K562 (cell line): ENCODE measurements around the gene CD300E. TPM values are rescaled to one million over a fixed set of nuclear protein-coding genes. Genes with fewer than 3 reads are reported as not detected.

Source experiments
- ATAC-seq: fragments of 200-7000 bp; cut with Tn5 transposase; 3 replicates; pipeline ENCODE4 v1.9.1; 2020; ENCODE audit warnings: moderate library complexity
- BruUV-seq: library from RNA; stranded (reverse); fragments of 400-500 nt; replicated peaks from 2 replicates; lab custom pipeline; 2021; lab: Mats Ljungman, UMichigan
- CTCF ChIA-PET: fragments of 300-600 bp; formaldehyde crosslinking; extraction: SDS; loops from one replicate; lab custom pipeline; 2021; ENCODE audit warnings: low intra/inter-chr PET ratio; lab: Yijun Ruan, JAX
- POLR2A ChIA-PET: fragments of 300-600, 350-650 bp; sonication (Branson Sonifier 250); formaldehyde crosslinking; extraction: SDS; loops from one replicate; lab custom pipeline; 2021; ENCODE audit warnings: antibody characterized with exemption, inconsistent platforms; lab: Yijun Ruan, JAX
- DNase-seq, 4 experiments: peaks; one replicate each; pipeline versions ENCODE4 v3.0.0 to v3.0.0-alpha.2; 2011 to 2018; ENCODE audit warnings: low spot score in 3 of 4, mixed read lengths in 3 of 4; ENCODE audit errors: extremely low read depth in 1 of 4
- FAIRE-seq: peaks from 2 replicates; lab custom pipeline; 2011; peaks lifted over from hg19 to GRCh38; lab: Jason Lieb, UNC
- H2AFZ ChIP-seq: 2 replicates; pipeline ENCODE4 v1.6.0; 2011; ENCODE audit warnings: low read depth, low read length, control low read depth, inconsistent platforms
- H3K27ac ChIP-seq: fragments of 200-600 bp; 3 replicates; pipeline ENCODE4 v1.8.0; 2011; ENCODE audit warnings: low read depth, mild to moderate bottlenecking, control low read depth, inconsistent platforms, low read length, moderate library complexity, mixed read lengths; ENCODE audit errors: extremely low read depth
- H3K27me3 ChIP-seq, 2 experiments: fragments of 300-600 bp in 1 of 2; 2 replicates in 1 of 2; 3 replicates in 1 of 2; pipeline versions ENCODE4 v1.6.0 to v1.8.0; 2011; ENCODE audit warnings: inconsistent platforms in 2 of 2, low read length in 2 of 2, mild to moderate bottlenecking in 1 of 2, mixed read lengths in 1 of 2, moderate library complexity in 1 of 2; ENCODE audit not compliant: control insufficient read depth in 2 of 2, insufficient read depth in 2 of 2
- H3K36me3 ChIP-seq: fragments of 300-600 bp; 3 replicates; pipeline ENCODE4 v1.8.0; 2011; ENCODE audit warnings: mild to moderate bottlenecking, low read length, inconsistent platforms; ENCODE audit not compliant: control insufficient read depth, insufficient read depth
- H3K4me1 ChIP-seq, 2 experiments: fragments of 200-600 bp in 1 of 2; replicated peaks in 1 of 2; 2 replicates in 1 of 2; 3 replicates in 1 of 2; pipeline versions ENCODE4 v1.5.1 to v1.8.0; 2011; ENCODE audit warnings: inconsistent platforms in 2 of 2, low read length in 2 of 2, mild to moderate bottlenecking in 1 of 2, mixed read lengths in 1 of 2, moderate library complexity in 1 of 2; ENCODE audit not compliant: control insufficient read depth in 2 of 2, insufficient read depth in 2 of 2
- H3K4me2 ChIP-seq: 2 replicates; pipeline ENCODE4 v1.6.1; 2011; ENCODE audit warnings: low read length, control low read depth, inconsistent platforms, mixed read lengths; ENCODE audit not compliant: insufficient read depth
- H3K4me3 ChIP-seq: fragments of 200-600 bp; sonication (generic), shearing (Covaris generic); 2 replicates; pipeline ENCODE4 v1.5.1; 2016; ENCODE audit warnings: control low read depth, inconsistent platforms
- H3K79me2 ChIP-seq: fragments of 200-600 bp; 3 replicates; pipeline ENCODE4 v1.8.0; 2011; ENCODE audit warnings: low read length, inconsistent platforms; ENCODE audit not compliant: control insufficient read depth, insufficient read depth
- H3K9ac ChIP-seq, 2 experiments: 2 replicates each; pipeline versions ENCODE4 v1.6.0 to v1.6.1; 2011; ENCODE audit warnings: low read depth in 2 of 2, low read length in 2 of 2, control low read depth in 1 of 2, inconsistent platforms in 1 of 2, mild to moderate bottlenecking in 1 of 2, mixed read lengths in 1 of 2; ENCODE audit not compliant: insufficient read depth in 1 of 2
- H3K9me1 ChIP-seq: one replicate; pipeline ENCODE4 v1.6.0; 2011; ENCODE audit warnings: inconsistent platforms, mild to moderate bottlenecking, low read length, moderate library complexity; ENCODE audit not compliant: control insufficient read depth, insufficient read depth
- H3K9me3 ChIP-seq: replicated peaks from 2 replicates; pipeline ENCODE4 v1.5.1; 2011; ENCODE audit warnings: low read depth, low read length, inconsistent platforms; ENCODE audit not compliant: control insufficient read depth, insufficient read depth
- H4K20me1 ChIP-seq: replicated peaks from 2 replicates; pipeline ENCODE4 v1.6.1; 2011; ENCODE audit warnings: low read length, inconsistent platforms, mixed read lengths; ENCODE audit not compliant: control insufficient read depth, insufficient read depth
- FUS ChIP-seq: fragments of 200-400 bp; formaldehyde crosslinking; optimal IDR thresholded peaks from 2 replicates; pipeline ENCODE3; 2017; ENCODE audit warnings: low read depth, low read length
- HMBOX1 ChIP-seq: sonication (generic); IDR thresholded peaks from 2 replicates; pipeline ENCODE4 v1.6.1; 2016
- HSF4 ChIP-seq: fragments of 250-450 bp; sonication (Bioruptor Pico); IDR thresholded peaks from 2 replicates; pipeline ENCODE4 v2.1.2; 2022; ENCODE audit warnings: mild to moderate bottlenecking, moderate library complexity, borderline replicate concordance
- POLR3G ChIP-seq: IDR thresholded peaks from 2 replicates; pipeline ENCODE4 v1.6.1; 2011; ENCODE audit not compliant: insufficient read length, insufficient replicate concordance; ENCODE audit errors: extremely low read depth
- PRMT5 ChIP-seq: sonication (generic); formaldehyde crosslinking; IDR thresholded peaks from 2 replicates; pipeline ENCODE4 v1.5.0; 2020; ENCODE audit warnings: missing genetic modification reagents
- SLC30A9 ChIP-seq: fragments of 250-450 bp; sonication (Bioruptor Pico); IDR thresholded peaks from 2 replicates; pipeline ENCODE4 v1.8.0; 2022; ENCODE audit warnings: mild to moderate bottlenecking, moderate library complexity
- SMAD1 ChIP-seq: fragments of 150-350 bp; IDR thresholded peaks from 2 replicates; pipeline ENCODE4 v1.6.1; 2014; ENCODE audit warnings: low read length, low read depth; ENCODE audit not compliant: partially characterized antibody
- ZNF212 ChIP-seq: fragments of 450-650 bp; formaldehyde crosslinking; IDR thresholded peaks from 2 replicates; pipeline ENCODE4 v1.4.0; 2020; ENCODE audit warnings: mild to moderate bottlenecking
- ZNF583 ChIP-seq: fragments of 250-450 bp; sonication (Bioruptor Pico); IDR thresholded peaks from 2 replicates; pipeline ENCODE4 v1.4.0; 2020
- ZNF584 ChIP-seq: fragments of 200-800 bp; sonication (Bioruptor generic); IDR thresholded peaks from 2 replicates; pipeline ENCODE4 v1.6.1; 2016; ENCODE audit warnings: low read depth, mild to moderate bottlenecking, missing genetic modification characterization, missing compliant biosample characterization
- ZNF668 ChIP-seq: fragments of 250-450 bp; sonication (Bioruptor Pico); IDR thresholded peaks from 2 replicates; pipeline ENCODE4 v1.8.0; 2022; ENCODE audit warnings: mild to moderate bottlenecking, inconsistent platforms
- WGBS: fragments of 100-300 bp; shearing (Covaris generic); methylation state at CpG from one replicate; pipeline ENCODE4 v1.1.6; 2016; ENCODE audit warnings: low coverage, mixed read lengths; ENCODE audit not compliant: insufficient coverage; ENCODE audit errors: missing lambda C conversion rate; 5-methylcytosine and 5-hydroxymethylcytosine counted together
- in situ Hi-C: fragments of 300-500 bp; cut with MboI; formaldehyde crosslinking; loops from 4 replicates; pipeline ENCODE4 v1.15.0; 2018; ENCODE audit warnings: inconsistent platforms, mixed read lengths
- intact Hi-C: fragments of 100-400 bp; cut with micrococcal nuclease; formaldehyde crosslinking; loops from 2 replicates; pipeline ENCODE4 v1.14.2; 2022
- polyA plus RNA-seq, 8 experiments: library from polyadenylated mRNA; depleted of rRNA in 4 of 8; stranded (reverse) in 5 of 8; unstranded in 3 of 8; fragments of >200 nt; fragmentation: Nextera tagmentation in 2 of 8; fragmentation: Illumina TruSeq in 1 of 8; extraction: Ambion mirVana in 2 of 8; extraction: Trizol in 1 of 8; gene quantifications; 2 replicates each; pipeline versions ENCODE4 v1.2.1 to v1.2.3, GENCODE V29; 2011 to 2014; ENCODE audit warnings: inconsistent platforms in 1 of 8, missing spikeins in 1 of 8
- total RNA-seq, 7 experiments: library from RNA; depleted of rRNA in 6 of 7; stranded (reverse); fragments of >200 nt in 6 of 7; fragmentation: Illumina TruSeq in 2 of 7; extraction: Trizol in 2 of 7; gene quantifications; 2 replicates each; pipeline versions ENCODE4 v1.2.1 to v1.2.3, GENCODE V29; 2011 to 2021; ENCODE audit warnings: low replicate concordance in 1 of 7

CD300E gene
- total and polyA plus RNA-seq, 9 of the 15 experiments (the other 6 are each of a cell fraction or from before 2014, with no cell fraction given) = not detected

GRCh38 chr17:74573169-74573568 is 50.4 kb downstream of the CD300E start:
- Histone ChIP-seq H3K4me3 (no peak overlapping the region), H4K20me1 (peaks cover 7% of the 10 kb centered on the region; the same call in 1 of the 2 replicates), H3K4me1 (no peaks in the 10 kb centered on the region), H3K27ac (no peak overlapping the region), H3K4me2 (no peak overlapping the region), H3K9me3 (no peaks in the 10 kb centered on the region), H3K9me1 (no peaks in the 10 kb centered on the region), H3K27me3 (peaks cover 8 to 36% of the 10 kb centered on the region in 2 experiments; a peak in 4 of 5 replicates)
- no peak for FAIRE-seq
- no peak for DNase-seq
- CTCF ChIA-PET = no interaction called here
- no peak for TF ChIP-seq PRMT5
- TF ChIP-seq, all 486 proteins: peak for 0
- in situ Hi-C loops (no loop called here), intact Hi-C loops (no loop called here)
- no peaks in the 10 kb centered on the region for H3K36me3 ChIP-seq
- H3K9ac ChIP-seq = no peak overlapping the region
- H2AFZ ChIP-seq = no peak overlapping the region
- WGBS = 0% methylated on average over 3 of the region's 3 CpGs
- no peaks in the 10 kb centered on the region for H3K79me2 ChIP-seq
- no peak for ATAC-seq
- BruUV-seq = no TSS peak
- POLR2A ChIA-PET = interaction anchor here (0.9 kb wide), 1 partner anchor 8 kb away, joined by 4 read pairs; no protein-coding TSS in a partner anchor

- in situ Hi-C loops (no loop called here), intact Hi-C loops (no loop called here)
- Histone ChIP-seq H4K20me1 (peaks cover 7% of the 10 kb centered on the region; the same call in 1 of the 2 replicates), H3K4me3 (no peak overlapping the region), H2AFZ (no peak overlapping the region), H3K9me1 (no peaks in the 10 kb centered on the region), H3K36me3 (no peaks in the 10 kb centered on the region), H3K27ac (no peak overlapping the region), H3K4me2 (no peak overlapping the region), H3K4me1 (no peaks in the 10 kb centered on the region), H3K9ac (no peak overlapping the region), H3K27me3 (peaks cover 7 to 31% of the 10 kb centered on the region in 2 experiments; a peak in 4 of 5 replicates), H3K79me2 (no peaks in the 10 kb centered on the region), H3K9me3 (no peaks in the 10 kb centered on the region)
- DNase-seq (no peak), FAIRE-seq (no peak), ATAC-seq (no peak)
- TF ChIP-seq HSF4 (no peak), ZNF668 (CRISPR knock-in tag) (no peak), FUS (no peak), POLR3G (no peak), ZNF212 (CRISPR knock-in tag) (no peak), HMBOX1 (no peak), SLC30A9 (no peak), ZNF584 (CRISPR knock-in tag) (no peak), PRMT5 (no peak), SMAD1 (no peak), ZNF583 (CRISPR knock-in tag) (no peak)
- ChIA-PET POLR2A (no interaction called here), CTCF (no interaction called here)
- BruUV-seq = no TSS peak
- 12% methylated on average over 4 of the region's 4 CpGs for WGBS
Measured at GRCh38 chr17:74571621-74572270, 51.8 kb downstream of the CD300E start.
